ENCODE results near the gene TAAR8.
"Not testable (repeated sequence)": the region's sequence is repeated elsewhere in the genome, so short reads cannot be mapped to it uniquely, and the experiment has no call there.

Gene TAAR8

GRCh38 chr6:132544826-132545225 is 7.6 kb upstream of the TAAR8 start:
- in situ Hi-C loops (cut with MboI; ENCODE audit: low sequenced_read_pairs) = no loop called here

DNA sequence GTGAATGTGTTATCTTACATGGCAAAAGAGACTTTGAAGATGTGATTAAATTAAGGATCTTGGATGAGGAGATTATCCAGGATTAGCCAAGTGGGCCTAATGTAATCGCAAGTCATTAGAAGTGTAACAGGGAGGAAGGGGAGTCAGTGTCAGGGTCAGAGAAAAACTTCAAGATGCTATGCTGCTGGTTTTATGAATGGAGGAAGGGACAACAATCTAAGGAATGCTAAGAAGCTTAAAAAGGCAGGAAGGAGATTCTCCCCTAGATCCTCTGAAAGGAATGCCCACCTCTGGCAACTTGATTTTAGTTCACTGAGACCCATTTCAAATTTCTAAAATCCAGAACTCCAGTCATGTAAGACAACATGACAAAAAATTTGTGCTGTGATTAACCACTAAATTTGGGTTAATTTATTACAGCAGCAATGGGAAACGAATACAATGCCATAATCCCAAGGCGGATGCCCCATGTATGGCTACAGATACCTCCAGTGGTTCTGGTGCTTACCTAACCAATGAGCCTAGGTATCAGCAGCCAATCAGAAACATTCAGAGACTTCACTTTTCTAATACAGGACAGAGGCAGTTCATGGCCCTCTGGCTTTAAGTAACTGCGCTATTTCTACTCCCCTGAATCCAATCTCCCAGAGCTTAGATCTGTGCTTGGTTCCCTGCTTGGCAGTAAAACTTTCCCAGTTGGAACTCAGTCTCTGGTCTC is 3.6 kb upstream of the TAAR8 start:
- in situ Hi-C loops (cut with MboI; ENCODE audit: low sequenced_read_pairs) = no loop called here

GRCh38 chr6:132551214-132551613 is 1.3 kb upstream of the TAAR8 start:
- in situ Hi-C loops (cut with MboI; ENCODE audit: low sequenced_read_pairs) = no loop called here

GRCh38 chr6:132560087-132560486 is 7.6 kb downstream of the TAAR8 start:
- in situ Hi-C loops (cut with MboI; ENCODE audit: low sequenced_read_pairs) = not testable (repeated sequence)

DNA sequence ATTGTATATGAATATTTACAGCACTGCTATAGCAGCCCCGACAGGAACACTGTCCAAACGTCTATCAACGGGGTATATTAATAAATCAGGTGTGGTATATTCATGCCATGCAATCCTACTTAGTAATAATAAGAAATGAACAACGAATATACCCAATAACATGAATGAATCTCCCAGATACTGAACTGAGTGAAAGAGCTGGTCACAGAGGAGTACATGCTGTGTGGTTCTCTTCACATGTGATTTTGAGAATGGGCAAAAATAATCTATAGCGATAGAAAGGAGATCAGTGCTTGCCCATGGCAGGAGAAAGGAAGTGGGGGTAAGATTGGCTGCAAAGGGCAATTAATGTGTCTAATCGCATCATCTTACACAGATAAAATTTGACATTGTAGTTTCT is 13.9 kb downstream of the TAAR8 start:
- in situ Hi-C loops (cut with MboI; ENCODE audit: low sequenced_read_pairs) = no loop called here

DNA sequence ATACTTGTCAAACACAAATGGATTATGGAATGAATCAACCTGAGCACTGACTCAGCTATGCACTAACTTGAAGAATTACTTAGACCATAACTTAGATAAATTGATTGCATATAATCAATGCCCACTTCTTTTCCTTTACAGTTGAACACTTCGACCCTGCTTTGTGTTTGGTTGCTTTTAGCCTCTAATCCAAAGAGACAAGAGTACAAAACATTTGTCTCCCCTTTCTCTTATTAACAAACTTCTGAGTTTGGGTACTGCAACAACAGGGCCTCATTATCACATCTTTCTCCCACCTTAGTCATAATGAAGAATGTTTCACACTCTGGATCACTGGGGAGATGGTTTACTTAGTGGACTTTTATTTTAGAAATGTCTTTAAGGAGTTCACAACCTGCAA is 15.1 kb downstream of the TAAR8 start:
- in situ Hi-C loops (cut with MboI; ENCODE audit: low sequenced_read_pairs) = no loop called here

DNA sequence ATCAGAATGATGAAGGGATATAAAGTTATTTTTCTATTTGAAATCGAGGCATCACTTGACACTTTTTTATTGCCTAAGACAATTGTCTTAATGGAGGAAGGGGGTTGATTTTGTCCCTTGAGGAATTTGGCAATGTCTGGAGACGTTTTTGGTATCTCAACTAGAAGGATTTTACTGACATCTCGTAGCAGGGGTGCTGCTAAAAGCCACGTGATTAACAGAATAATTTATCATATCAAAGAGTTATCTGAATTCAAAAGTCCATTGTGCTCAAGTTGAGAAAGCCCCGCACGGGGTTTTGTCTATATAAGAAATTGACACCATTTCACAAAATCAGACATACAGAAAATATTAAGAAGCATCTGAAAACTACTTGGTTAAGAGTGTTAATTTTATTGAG is 16.1 kb downstream of the TAAR8 start:
- in situ Hi-C loops (cut with MboI; ENCODE audit: low sequenced_read_pairs) = no loop called here

GRCh38 chr6:132569170-132569569 is 16.7 kb downstream of the TAAR8 start:
- in situ Hi-C loops (cut with MboI; ENCODE audit: low sequenced_read_pairs) = no loop called here

- in situ Hi-C loops (cut with MboI; ENCODE audit: low sequenced_read_pairs) = no loop called here
Measured at GRCh38 chr6:132570221-132570777, 17.8 kb downstream of the TAAR8 start, which contains the start of gene TAAR6. Gene TAAR6 (plus strand): TSS chr6:132570322. CDS start chr6:132570322, 0 bp downstream.

DNA sequence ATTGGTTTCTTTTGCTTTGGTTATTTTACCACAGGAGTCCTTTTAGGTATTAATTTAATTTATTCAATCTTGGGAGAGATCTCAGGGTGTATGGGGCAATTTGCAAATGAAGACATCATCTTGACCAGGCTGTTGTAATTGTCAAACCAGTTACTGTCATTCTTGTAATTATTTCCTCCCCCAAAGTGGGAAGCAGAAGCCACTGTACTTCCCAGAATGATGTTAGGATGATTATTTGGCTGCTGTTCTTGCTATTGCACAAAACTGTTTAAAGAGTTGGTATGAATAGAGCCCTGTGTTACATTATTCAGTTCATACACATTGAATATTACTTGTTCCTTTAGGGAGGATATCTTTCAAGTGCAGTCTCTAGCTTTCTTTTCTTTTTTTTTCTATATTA is 19.3 kb downstream of the TAAR8 start:
- in situ Hi-C loops (cut with MboI; ENCODE audit: low sequenced_read_pairs) = no loop called here

DNA sequence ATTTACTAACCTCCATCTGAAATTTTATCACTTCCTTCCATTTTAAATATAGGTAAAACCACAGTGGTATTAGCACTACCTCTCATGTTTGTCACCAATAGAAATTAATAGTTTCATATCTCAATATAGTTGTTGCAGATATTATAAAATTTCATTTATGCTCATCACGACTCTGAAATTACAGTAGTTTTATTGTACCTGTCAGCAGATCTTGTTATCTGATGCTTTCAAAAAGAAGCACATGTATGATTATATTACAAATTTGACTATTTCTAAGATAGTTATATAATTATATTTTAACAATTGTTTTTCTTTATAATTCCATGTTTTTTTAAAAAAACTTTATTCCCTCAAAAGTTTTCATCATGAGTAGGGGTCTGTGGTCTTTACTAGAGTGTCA is 32.2 kb downstream of the TAAR8 start:
- in situ Hi-C loops (cut with MboI; ENCODE audit: low sequenced_read_pairs) = no loop called here

DNA sequence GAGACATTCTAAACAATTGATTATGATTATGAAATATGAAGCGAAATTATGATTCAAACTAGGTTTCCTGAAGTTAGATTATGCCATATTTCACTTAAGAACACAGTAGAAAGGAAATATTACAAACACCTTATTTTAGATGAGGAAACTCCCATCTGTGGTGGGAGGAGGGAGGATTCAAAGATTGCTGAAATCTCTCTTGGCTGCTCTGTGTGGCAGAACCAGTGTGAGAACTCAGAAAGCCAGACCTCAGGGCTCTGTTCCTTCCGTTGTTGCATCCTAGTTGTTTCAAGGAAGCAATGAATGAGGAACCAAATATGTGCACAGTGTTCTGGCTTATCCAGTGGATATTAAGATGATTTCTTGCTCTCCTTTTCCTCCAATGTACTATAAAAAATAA is 35.0 kb downstream of the TAAR8 start:
- in situ Hi-C loops (cut with MboI; ENCODE audit: low sequenced_read_pairs) = no loop called here

DNA sequence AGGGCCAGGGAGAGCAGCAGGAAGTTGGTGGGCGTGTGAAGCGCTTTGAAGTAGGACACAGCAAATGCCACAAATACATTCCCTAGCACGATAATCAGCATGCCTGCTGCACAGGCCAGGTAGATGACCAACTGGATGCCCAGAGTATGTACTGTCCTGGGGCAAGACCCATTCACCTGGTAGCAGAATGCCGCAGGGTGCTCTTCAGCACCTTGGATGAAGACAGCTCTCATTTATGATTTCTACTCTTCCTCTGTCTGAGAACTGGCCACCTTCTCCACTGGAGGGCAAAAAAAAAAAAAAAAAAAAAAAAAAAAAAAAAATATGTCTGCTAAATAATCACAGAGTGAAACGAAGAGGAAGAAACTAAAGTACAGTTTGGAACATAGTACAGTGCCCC is 37.0 kb downstream of the TAAR8 start, which contains the start of gene TAAR5:
Gene TAAR5, minus strand, starts transcription at position 288 of the 400 bp plus-strand sequence. Its CDS starts 55 bp downstream, at position 233.
- in situ Hi-C loops (cut with MboI; ENCODE audit: low sequenced_read_pairs) = no loop called here

DNA sequence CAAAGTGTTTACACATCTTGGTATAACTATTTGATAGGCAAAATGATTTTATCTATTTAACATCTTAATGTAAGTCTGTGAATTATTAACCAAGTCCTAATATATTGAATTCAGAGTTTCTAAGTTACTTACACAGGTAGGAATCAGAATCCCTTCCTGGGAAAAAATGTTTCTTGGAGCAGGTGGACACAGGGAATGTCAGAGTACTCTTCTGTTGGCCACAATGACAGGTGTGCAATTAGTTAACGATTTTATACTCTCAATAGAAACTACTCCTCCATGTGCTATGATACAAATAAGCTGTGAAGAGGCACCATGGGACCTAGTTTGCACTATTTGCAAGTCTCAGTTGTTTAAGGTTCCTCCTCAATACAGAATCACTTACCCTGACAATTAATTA is 37.9 kb downstream of the TAAR8 start:
- in situ Hi-C loops (cut with MboI; ENCODE audit: low sequenced_read_pairs) = no loop called here

DNA sequence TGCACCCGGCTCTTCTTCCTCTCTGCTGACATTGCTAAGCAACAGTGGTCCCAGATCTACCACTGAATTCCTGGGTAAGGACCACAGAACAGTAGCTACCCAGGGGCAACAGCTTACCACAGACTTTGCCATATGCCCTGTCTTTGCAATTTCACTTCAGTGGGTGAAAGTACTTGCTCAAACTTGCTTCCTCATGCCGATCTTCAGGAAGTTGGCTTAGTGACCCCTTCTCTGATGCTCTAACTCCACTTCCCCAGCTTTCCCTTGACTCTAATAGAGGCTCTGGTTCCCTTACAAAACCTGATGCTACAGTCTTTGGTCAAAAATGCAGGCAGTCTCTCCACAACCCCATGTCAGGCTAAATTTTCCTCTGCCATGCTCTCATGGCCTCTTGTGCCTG is 40.4 kb downstream of the TAAR8 start:
- in situ Hi-C loops (cut with MboI; ENCODE audit: low sequenced_read_pairs) = no loop called here

DNA sequence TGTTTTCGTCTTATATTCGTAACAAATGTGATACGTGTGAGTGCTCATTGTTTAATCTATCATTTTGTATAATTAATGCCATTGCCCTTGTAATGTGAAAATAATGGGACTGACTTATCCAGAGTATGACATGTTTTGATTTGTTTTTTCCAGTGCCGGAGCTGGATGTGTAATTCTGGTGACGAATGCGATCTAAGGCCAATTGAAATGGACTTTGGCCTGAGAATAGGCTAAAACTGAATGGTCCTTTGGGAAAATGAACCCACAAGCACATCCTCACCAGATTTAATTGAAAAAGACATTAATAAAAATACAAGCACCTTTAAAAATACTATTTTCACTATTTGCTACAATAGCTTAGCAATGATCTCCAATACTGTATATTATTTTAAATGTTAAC is 43.7 kb downstream of the TAAR8 start:
- in situ Hi-C loops (cut with MboI; ENCODE audit: low sequenced_read_pairs) = no loop called here

DNA sequence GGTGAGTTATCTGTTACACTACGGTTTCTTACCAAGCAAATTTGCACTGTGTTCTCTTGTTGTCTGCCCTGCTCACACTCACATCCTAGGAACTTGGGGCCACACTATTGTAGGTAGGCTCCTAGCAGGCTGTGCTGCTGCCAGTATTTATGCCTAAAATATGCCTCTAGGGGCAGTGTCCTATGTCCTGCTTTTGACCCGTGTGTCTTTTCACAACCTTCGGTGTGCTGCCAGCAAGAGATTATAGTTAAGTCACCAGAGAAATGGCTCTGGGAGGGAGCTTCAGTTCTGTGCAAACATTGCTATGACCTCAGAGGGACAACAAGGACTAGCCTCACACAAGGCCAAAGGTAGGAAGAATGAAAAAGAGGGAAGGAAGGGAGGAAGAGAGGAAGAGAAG is 46.0 kb downstream of the TAAR8 start:
- in situ Hi-C loops (cut with MboI; ENCODE audit: low sequenced_read_pairs) = no loop called here

DNA sequence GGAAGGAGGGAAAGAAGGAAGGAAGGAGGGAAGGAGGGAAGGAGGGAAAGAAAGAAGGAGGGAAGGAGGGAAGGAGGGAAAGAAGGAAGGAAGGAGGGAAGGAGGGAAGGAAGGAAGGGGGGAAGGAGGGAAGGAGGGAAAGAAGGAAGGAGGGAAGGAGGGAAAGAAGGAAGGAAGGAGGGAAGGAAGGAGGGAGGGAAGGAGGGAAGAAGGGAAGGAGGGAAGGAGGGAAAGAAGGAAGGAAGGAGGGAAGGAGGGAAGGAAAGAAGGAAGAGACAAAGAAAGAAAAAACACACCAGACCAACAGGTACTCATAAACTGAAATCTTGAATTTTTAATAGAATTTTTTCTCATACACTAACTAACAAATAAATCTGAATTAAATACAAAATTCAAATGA is 48.4 kb downstream of the TAAR8 start:
- in situ Hi-C loops (cut with MboI; ENCODE audit: low sequenced_read_pairs) = not testable (repeated sequence)

Measured in HL-60/S4 treated with retinoic acid at 250 ng/mL for 4 days and 3 days (cell line).